Chondrocyte (in vitro differentiated cells): Measurements from ENCODE around the gene ANKRD11. TPM values are rescaled to one million over a fixed set of nuclear protein-coding genes. Genes with fewer than 3 reads are reported as not detected.
A peak's percentile ranks its signal among the peaks of the same experiment; 100 is the strongest.
"Not testable (repeated sequence)": the region's sequence is repeated elsewhere in the genome, so short reads cannot be mapped to it uniquely, and the experiment has no call there.

Source experiments
- DNase-seq: peaks from one replicate; pipeline ENCODE4 v3.0.0; 2021; ENCODE audit warnings: mixed read lengths, low spot score
- H3K27ac Mint-ChIP-seq: one replicate; pipeline ENCODE4 v1.8.0; 2021; ENCODE audit warnings: mild to moderate bottlenecking, moderate library complexity, mixed read lengths; ENCODE audit not compliant: unreplicated experiment
- H3K27me3 Mint-ChIP-seq: 2 replicates; pipeline ENCODE4 v1.8.0; 2021; ENCODE audit warnings: low read depth, mixed read lengths
- H3K36me3 Mint-ChIP-seq: 2 replicates; pipeline ENCODE4 v1.8.0; 2021; ENCODE audit warnings: low read depth, mixed read lengths
- H3K4me1 Mint-ChIP-seq: 2 replicates; pipeline ENCODE4 v1.8.0; 2021; ENCODE audit warnings: low read depth, mild to moderate bottlenecking, mixed read lengths
- H3K4me3 Mint-ChIP-seq: one replicate; pipeline ENCODE4 v1.8.0; 2021; ENCODE audit warnings: mild to moderate bottlenecking, moderate library complexity, mixed read lengths; ENCODE audit not compliant: unreplicated experiment
- H3K9me3 Mint-ChIP-seq: 2 replicates; pipeline ENCODE4 v1.8.0; 2021; ENCODE audit warnings: low read depth, mixed read lengths
- total RNA-seq: library from RNA; stranded (reverse); gene quantifications from 3 replicates; pipeline ENCODE4 v1.2.1, GENCODE V29; 2021
- TF ChIP-seq, protein P1 (sequence below): fragments of 200-600 bp; sonication (generic); IDR thresholded peaks from 2 replicates; pipeline ENCODE4 v1.5.0; 2021; ENCODE audit warnings: antibody characterized with exemption, mild to moderate bottlenecking, moderate library complexity

The ANKRD11 gene
- total RNA-seq, 1 donor from 2014 or later, result 180 TPM

- H3K4me3 Mint-ChIP-seq, result no peak overlapping the region
- no peaks in the 10 kb centered on the region for H3K9me3 Mint-ChIP-seq
- H3K4me1 Mint-ChIP-seq, result peaks cover 70% of the 10 kb centered on the region
- peak overlapping the region; percentile 49 for H3K27ac Mint-ChIP-seq
- no peaks in the 10 kb centered on the region for H3K27me3 Mint-ChIP-seq
- TF ChIP-seq, protein P1, sequence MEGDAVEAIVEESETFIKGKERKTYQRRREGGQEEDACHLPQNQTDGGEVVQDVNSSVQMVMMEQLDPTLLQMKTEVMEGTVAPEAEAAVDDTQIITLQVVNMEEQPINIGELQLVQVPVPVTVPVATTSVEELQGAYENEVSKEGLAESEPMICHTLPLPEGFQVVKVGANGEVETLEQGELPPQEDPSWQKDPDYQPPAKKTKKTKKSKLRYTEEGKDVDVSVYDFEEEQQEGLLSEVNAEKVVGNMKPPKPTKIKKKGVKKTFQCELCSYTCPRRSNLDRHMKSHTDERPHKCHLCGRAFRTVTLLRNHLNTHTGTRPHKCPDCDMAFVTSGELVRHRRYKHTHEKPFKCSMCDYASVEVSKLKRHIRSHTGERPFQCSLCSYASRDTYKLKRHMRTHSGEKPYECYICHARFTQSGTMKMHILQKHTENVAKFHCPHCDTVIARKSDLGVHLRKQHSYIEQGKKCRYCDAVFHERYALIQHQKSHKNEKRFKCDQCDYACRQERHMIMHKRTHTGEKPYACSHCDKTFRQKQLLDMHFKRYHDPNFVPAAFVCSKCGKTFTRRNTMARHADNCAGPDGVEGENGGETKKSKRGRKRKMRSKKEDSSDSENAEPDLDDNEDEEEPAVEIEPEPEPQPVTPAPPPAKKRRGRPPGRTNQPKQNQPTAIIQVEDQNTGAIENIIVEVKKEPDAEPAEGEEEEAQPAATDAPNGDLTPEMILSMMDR, result no peak
- no peaks in the 10 kb centered on the region for H3K36me3 Mint-ChIP-seq
- peak; percentile 39 for DNase-seq
Measured at GRCh38 chr16:89473136-89473712, 17.1 kb downstream of the ANKRD11 start.

- Mint-ChIP-seq H3K27ac (no peak overlapping the region), H3K9me3 (no peaks in the 10 kb centered on the region), H3K36me3 (no peaks in the 10 kb centered on the region), H3K27me3 (no peaks in the 10 kb centered on the region), H3K4me1 (peaks cover 65% of the 10 kb centered on the region), H3K4me3 (no peak overlapping the region)
- peak; percentile 22 for DNase-seq
- TF ChIP-seq, protein P1, result no peak
Measured at GRCh38 chr16:89472711-89473075, 17.7 kb downstream of the ANKRD11 start.

DNA sequence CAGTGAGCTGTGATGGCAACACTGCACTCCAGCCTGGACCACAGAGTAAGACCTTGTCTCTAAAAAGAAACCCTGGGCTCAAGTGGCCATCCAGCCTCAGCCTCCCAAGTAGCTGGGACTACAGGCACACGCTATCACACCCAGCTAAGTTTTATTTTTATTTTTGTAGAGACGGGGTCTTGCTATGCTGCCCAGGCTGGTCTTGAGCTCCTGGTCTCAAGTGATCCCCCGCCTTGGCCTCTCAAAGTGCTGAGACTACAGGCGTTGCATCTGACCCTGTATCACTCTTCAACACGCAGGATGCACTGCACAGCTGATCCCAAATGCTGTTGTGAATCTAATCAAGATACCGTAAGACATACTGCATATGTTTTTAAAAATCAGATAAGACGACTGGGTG lies 23.0 kb downstream of the ANKRD11 start:
- H3K27me3 Mint-ChIP-seq, result no peaks in the 10 kb centered on the region
- peak; percentile 13 for DNase-seq
- H3K27ac Mint-ChIP-seq, result no peak overlapping the region
- H3K9me3 Mint-ChIP-seq, result no peaks in the 10 kb centered on the region
- peaks cover 56% of the 10 kb centered on the region for H3K4me1 Mint-ChIP-seq
- TF ChIP-seq, protein P1, result no peak
- H3K36me3 Mint-ChIP-seq, result no peaks in the 10 kb centered on the region
- H3K4me3 Mint-ChIP-seq, result no peak overlapping the region

- H3K27me3 Mint-ChIP-seq, result no peaks in the 10 kb centered on the region
- no peak overlapping the region for H3K27ac Mint-ChIP-seq
- H3K36me3 Mint-ChIP-seq, result no peaks in the 10 kb centered on the region
- TF ChIP-seq, protein P1, result no peak
- DNase-seq, result peak; percentile 21
- no peaks in the 10 kb centered on the region for H3K9me3 Mint-ChIP-seq
- no peak overlapping the region for H3K4me3 Mint-ChIP-seq
- H3K4me1 Mint-ChIP-seq, result peaks cover 52% of the 10 kb centered on the region
Measured at GRCh38 chr16:89466920-89467319, 23.4 kb downstream of the ANKRD11 start.

DNA sequence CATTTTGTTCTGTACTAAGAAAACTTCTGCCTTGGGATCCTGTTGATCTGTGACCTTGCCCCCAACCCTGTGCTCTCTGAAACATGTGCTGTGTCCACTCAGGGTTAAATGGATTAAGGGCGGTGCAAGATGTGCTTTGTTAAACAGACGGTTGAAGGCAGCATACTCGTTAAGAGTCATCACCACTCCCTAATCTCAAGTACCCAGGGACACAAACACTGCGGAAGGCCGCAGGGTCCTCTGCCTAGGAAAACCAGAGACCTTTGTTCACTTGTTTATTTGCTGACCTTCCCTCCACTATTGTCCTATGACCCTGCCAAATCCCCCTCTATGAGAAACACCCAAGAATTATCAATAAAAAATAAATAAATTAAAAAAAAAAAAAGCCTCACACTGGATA lies 27.0 kb downstream of the ANKRD11 start:
- H3K36me3 Mint-ChIP-seq, H3K9me3 Mint-ChIP-seq, DNase-seq, H3K27me3 Mint-ChIP-seq, H3K4me3 Mint-ChIP-seq, H3K27ac Mint-ChIP-seq: not testable (repeated sequence)
- peaks cover 52% of the 10 kb centered on the region for H3K4me1 Mint-ChIP-seq

DNA sequence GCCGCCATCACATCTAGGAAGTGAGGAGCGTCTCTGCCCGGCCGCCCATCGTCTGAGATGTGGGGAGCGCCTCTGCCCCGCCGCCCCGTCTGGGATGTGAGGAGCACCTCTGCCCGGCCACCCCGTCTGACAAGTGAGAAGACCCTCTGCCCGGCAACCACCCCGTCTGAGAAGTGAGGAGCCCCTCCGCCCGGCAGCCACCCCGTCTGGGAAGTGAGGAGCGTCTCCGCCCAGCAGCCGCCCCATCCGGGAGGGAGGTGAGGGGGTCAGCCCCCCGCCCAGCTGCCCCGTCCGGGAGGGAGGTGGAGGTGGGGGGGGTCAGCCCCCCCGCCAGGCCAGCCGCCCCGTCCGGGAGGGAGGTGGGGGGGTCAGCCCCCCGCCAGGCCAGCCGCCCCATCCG lies 27.7 kb downstream of the ANKRD11 start:
- not testable (repeated sequence) for H3K27ac Mint-ChIP-seq, DNase-seq, H3K4me3 Mint-ChIP-seq, H3K9me3 Mint-ChIP-seq, H3K36me3 Mint-ChIP-seq, H3K27me3 Mint-ChIP-seq
- H3K4me1 Mint-ChIP-seq, result peaks cover 58% of the 10 kb centered on the region

- H3K4me1 Mint-ChIP-seq, result peaks cover 62% of the 10 kb centered on the region
- not testable (repeated sequence) for H3K4me3 Mint-ChIP-seq, H3K36me3 Mint-ChIP-seq, H3K9me3 Mint-ChIP-seq, H3K27me3 Mint-ChIP-seq, DNase-seq, H3K27ac Mint-ChIP-seq
Measured at GRCh38 chr16:89461890-89462289, 28.5 kb downstream of the ANKRD11 start.
